LNCAP (cell line): ENCODE measurements around the gene TMPO.

Experiments used
- CTCF ChIP-seq: fragments of 450-650 bp; IDR thresholded peaks from 2 replicates; pipeline ENCODE4 v1.5.1; 2017; ENCODE audit warnings: mild to moderate bottlenecking

The TMPO gene

GRCh38 chr12:98475565-98475908 lies 39.9 kb upstream of the TMPO start:
- TF ChIP-seq CTCF = no peak

- TF ChIP-seq CTCF = no peak
These were observed 36.8 kb upstream of the TMPO start for GRCh38 chr12:98478606-98479005.

GRCh38 chr12:98483621-98484503 lies 31.5 kb upstream of the TMPO start:
- no peak for TF ChIP-seq CTCF

GRCh38 chr12:98485792-98486340 lies 29.5 kb upstream of the TMPO start:
- no peak for TF ChIP-seq CTCF

GRCh38 chr12:98489176-98489575 lies 26.2 kb upstream of the TMPO start:
- no peak for TF ChIP-seq CTCF

- TF ChIP-seq CTCF = peak; percentile 89
These were observed 24.6 kb upstream of the TMPO start for GRCh38 chr12:98490501-98491453.

- no peak for TF ChIP-seq CTCF
These were observed 22.7 kb upstream of the TMPO start for GRCh38 chr12:98492580-98493140.
